HG03442 (cell line): ENCODE results near the gene SAPCD2.

Source experiments
- ATAC-seq: cut with Tn5 transposase; IDR thresholded peaks from one replicate; pipeline ENCODE4 v1.9.1; 2021; ENCODE audit warnings: mild to moderate bottlenecking, moderate library complexity; ENCODE audit not compliant: unreplicated experiment

The SAPCD2 gene

GRCh38 chr9:137020771-137021567 lies 49.4 kb downstream of the SAPCD2 start:
- ATAC-seq: no peak

- ATAC-seq: no peak
These were observed 50.3 kb downstream of the SAPCD2 start for GRCh38 chr9:137019891-137020683.

- ATAC-seq: no peak
These were observed 51.4 kb downstream of the SAPCD2 start for GRCh38 chr9:137018761-137019559.

GRCh38 chr9:137017791-137018497 lies 52.4 kb downstream of the SAPCD2 start:
- ATAC-seq: no peak

GRCh38 chr9:137017071-137017470 lies 53.3 kb downstream of the SAPCD2 start:
- no peak for ATAC-seq

- ATAC-seq: no peak
These were observed 53.9 kb downstream of the SAPCD2 start for GRCh38 chr9:137016436-137016835.

GRCh38 chr9:137015976-137016375 lies 54.4 kb downstream of the SAPCD2 start:
- ATAC-seq: no peak

- no peak for ATAC-seq
These were observed 54.8 kb downstream of the SAPCD2 start for GRCh38 chr9:137015540-137015930.

- no peak for ATAC-seq
These were observed 55.4 kb downstream of the SAPCD2 start for GRCh38 chr9:137014776-137015539.

GRCh38 chr9:137014166-137014565 lies 56.2 kb downstream of the SAPCD2 start:
- ATAC-seq: no peak

GRCh38 chr9:137013571-137013940 lies 56.8 kb downstream of the SAPCD2 start:
- ATAC-seq: no peak

GRCh38 chr9:137012694-137013570 lies 57.4 kb downstream of the SAPCD2 start:
- no peak for ATAC-seq
